ENCODE results near the gene HCFC2.

HCFC2 gene

GRCh38 chr12:104126548-104126947 lies 62.2 kb downstream of the HCFC2 start:
- peaks cover 60% of the 10 kb centered on the region for H3K36me3 ChIP-seq (ENCODE audit: insufficient read depth, low read length)
- H3K9ac ChIP-seq (ENCODE audit: low read depth, low read length, poor library complexity, severe bottlenecking) = no peak overlapping the region
- peaks cover 28% of the 10 kb centered on the region for H3K79me2 ChIP-seq (ENCODE audit: insufficient read depth, low read length)
- no peaks in the 10 kb centered on the region for H3K27me3 ChIP-seq (ENCODE audit: insufficient read depth, low read length, poor library complexity, severe bottlenecking)
- no peak for TF ChIP-seq EZH2phosphoT487 (IDR thresholded peaks at IDR 0.05; ENCODE audit: borderline replicate concordance)
- TF ChIP-seq, protein P1, sequence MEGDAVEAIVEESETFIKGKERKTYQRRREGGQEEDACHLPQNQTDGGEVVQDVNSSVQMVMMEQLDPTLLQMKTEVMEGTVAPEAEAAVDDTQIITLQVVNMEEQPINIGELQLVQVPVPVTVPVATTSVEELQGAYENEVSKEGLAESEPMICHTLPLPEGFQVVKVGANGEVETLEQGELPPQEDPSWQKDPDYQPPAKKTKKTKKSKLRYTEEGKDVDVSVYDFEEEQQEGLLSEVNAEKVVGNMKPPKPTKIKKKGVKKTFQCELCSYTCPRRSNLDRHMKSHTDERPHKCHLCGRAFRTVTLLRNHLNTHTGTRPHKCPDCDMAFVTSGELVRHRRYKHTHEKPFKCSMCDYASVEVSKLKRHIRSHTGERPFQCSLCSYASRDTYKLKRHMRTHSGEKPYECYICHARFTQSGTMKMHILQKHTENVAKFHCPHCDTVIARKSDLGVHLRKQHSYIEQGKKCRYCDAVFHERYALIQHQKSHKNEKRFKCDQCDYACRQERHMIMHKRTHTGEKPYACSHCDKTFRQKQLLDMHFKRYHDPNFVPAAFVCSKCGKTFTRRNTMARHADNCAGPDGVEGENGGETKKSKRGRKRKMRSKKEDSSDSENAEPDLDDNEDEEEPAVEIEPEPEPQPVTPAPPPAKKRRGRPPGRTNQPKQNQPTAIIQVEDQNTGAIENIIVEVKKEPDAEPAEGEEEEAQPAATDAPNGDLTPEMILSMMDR (conservative IDR thresholded peaks at IDR 0.05; ENCODE audit: low read length) = no peak
- H3K4me1 ChIP-seq (ENCODE audit: insufficient read depth, low read length, poor library complexity, severe bottlenecking) = peaks cover 11% of the 10 kb centered on the region
- no peak overlapping the region for H3K4me2 ChIP-seq (ENCODE audit: low read depth, low read length, poor library complexity, severe bottlenecking)
- peaks cover 18% of the 10 kb centered on the region for H4K20me1 ChIP-seq (ENCODE audit: insufficient read depth, low read length, poor library complexity, severe bottlenecking)
- no peak overlapping the region for H3K4me3 ChIP-seq (ENCODE audit: low read length, poor library complexity, severe bottlenecking)
- no peak overlapping the region for H2AFZ ChIP-seq (ENCODE audit: low read length)
- H3K9me2 ChIP-seq (replicated peaks; ENCODE audit: low read depth, low read length) = no peaks in the 10 kb centered on the region
- H3K9me3 ChIP-seq (ENCODE audit: insufficient read depth, low read depth, low read length) = no peaks in the 10 kb centered on the region
- H3F3A ChIP-seq (ENCODE audit: low read depth) = no peaks in the 10 kb centered on the region

DNA sequence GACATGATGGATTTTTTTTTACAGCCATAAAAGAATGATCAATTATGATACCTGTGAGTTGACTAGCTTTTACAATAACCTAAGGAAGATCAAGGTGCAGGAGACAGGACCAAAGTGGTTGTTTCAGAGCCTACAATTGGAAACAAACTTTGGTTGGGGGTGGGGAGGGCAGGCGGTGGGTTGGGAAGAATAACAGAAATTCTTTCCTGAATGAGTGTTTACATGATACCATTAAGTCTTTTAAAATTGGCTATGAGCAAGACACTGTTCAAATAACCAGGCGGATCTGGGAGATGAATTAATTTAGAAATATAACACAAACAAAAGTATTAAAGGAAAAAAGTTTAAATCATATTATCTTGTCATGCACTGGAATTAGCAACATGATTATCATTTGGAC lies 66.4 kb downstream of the HCFC2 start:
- no peak for TF ChIP-seq EZH2phosphoT487 (IDR thresholded peaks at IDR 0.05; ENCODE audit: borderline replicate concordance)
- TF ChIP-seq, protein P1 (conservative IDR thresholded peaks at IDR 0.05; ENCODE audit: low read length) = no peak
- no peak overlapping the region for H2AFZ ChIP-seq (ENCODE audit: low read length)
- H3K4me2 ChIP-seq (ENCODE audit: low read depth, low read length, poor library complexity, severe bottlenecking) = peak overlapping the region; percentile 98
- no peak overlapping the region for H3K9ac ChIP-seq (ENCODE audit: low read depth, low read length, poor library complexity, severe bottlenecking)
- H3K9me3 ChIP-seq (ENCODE audit: insufficient read depth, low read depth, low read length) = no peaks in the 10 kb centered on the region
- H3K79me2 ChIP-seq (ENCODE audit: insufficient read depth, low read length) = peaks cover 70% of the 10 kb centered on the region
- peaks cover 50% of the 10 kb centered on the region for H3K4me1 ChIP-seq (ENCODE audit: insufficient read depth, low read length, poor library complexity, severe bottlenecking)
- peaks cover 33% of the 10 kb centered on the region for H3K36me3 ChIP-seq (ENCODE audit: insufficient read depth, low read length)
- no peak overlapping the region for H3K4me3 ChIP-seq (ENCODE audit: low read length, poor library complexity, severe bottlenecking)
- no peaks in the 10 kb centered on the region for H3K9me2 ChIP-seq (replicated peaks; ENCODE audit: low read depth, low read length)
- peaks cover 21% of the 10 kb centered on the region for H4K20me1 ChIP-seq (ENCODE audit: insufficient read depth, low read length, poor library complexity, severe bottlenecking)
- no peaks in the 10 kb centered on the region for H3F3A ChIP-seq (ENCODE audit: low read depth)
- no peaks in the 10 kb centered on the region for H3K27me3 ChIP-seq (ENCODE audit: insufficient read depth, low read length, poor library complexity, severe bottlenecking)

GRCh38 chr12:104131609-104132008 lies 67.3 kb downstream of the HCFC2 start:
- Histone ChIP-seq H3K9me3 (ENCODE audit: insufficient read depth, low read depth, low read length) (no peaks in the 10 kb centered on the region), H3K27me3 (ENCODE audit: insufficient read depth, low read length, poor library complexity, severe bottlenecking) (no peaks in the 10 kb centered on the region), H2AFZ (ENCODE audit: low read length) (no peak overlapping the region), H3K9ac (ENCODE audit: low read depth, low read length, poor library complexity, severe bottlenecking) (no peak overlapping the region), H3K4me3 (ENCODE audit: low read length, poor library complexity, severe bottlenecking) (no peak overlapping the region), H3K4me2 (ENCODE audit: low read depth, low read length, poor library complexity, severe bottlenecking) (peak overlapping the region; percentile 98), H3K9me2 (replicated peaks; ENCODE audit: low read depth, low read length) (no peaks in the 10 kb centered on the region), H3K79me2 (ENCODE audit: insufficient read depth, low read length) (peaks cover 79% of the 10 kb centered on the region), H3K4me1 (ENCODE audit: insufficient read depth, low read length, poor library complexity, severe bottlenecking) (peaks cover 57% of the 10 kb centered on the region), H3K36me3 (ENCODE audit: insufficient read depth, low read length) (peaks cover 24% of the 10 kb centered on the region; the same call in 1 of the 2 replicates), H3F3A (ENCODE audit: low read depth) (no peaks in the 10 kb centered on the region), H4K20me1 (ENCODE audit: insufficient read depth, low read length, poor library complexity, severe bottlenecking) (peaks cover 17% of the 10 kb centered on the region)
- no peak for TF ChIP-seq EZH2phosphoT487 (IDR thresholded peaks at IDR 0.05; ENCODE audit: borderline replicate concordance)
- TF ChIP-seq, protein P1 (conservative IDR thresholded peaks at IDR 0.05; ENCODE audit: low read length) = no peak

All from Loucy (cell line).